Upper lobe of left lung (tissue), 4 donors: ENCODE measurements around the gene NRXN3.

Experiments
- CTCF ChIP-seq, 6 experiments: fragments of 450-650 bp in 4 of 6; fragments of 200-600 bp in 2 of 6; sonication (generic) in 2 of 6; IDR thresholded peaks; one replicate each; pipeline ENCODE4 v1.5.1; 2016 to 2019; ENCODE audit warnings: antibody characterized with exemption in 6 of 6
- EP300 ChIP-seq, 4 donors: sonication (generic); formaldehyde crosslinking; IDR thresholded peaks; one replicate each; pipeline ENCODE4 v1.5.1; 2017; ENCODE audit warnings: antibody characterized with exemption in 4 of 4, control low read depth in 2 of 4
- POLR2A ChIP-seq, 4 donors: fragments of 450-650 bp; IDR thresholded peaks; one replicate each; pipeline ENCODE4 v1.5.1; 2016 to 2017; ENCODE audit warnings: antibody characterized with exemption in 4 of 4, mild to moderate bottlenecking in 2 of 4

GRCh38 chr14:79036441-79036840, 866.3 kb downstream of the NRXN3 start:
- TF ChIP-seq CTCF (IDR thresholded peaks at IDR 0.05) = no peak
- TF ChIP-seq EP300 (IDR thresholded peaks at IDR 0.05) = no peak
- no peak for TF ChIP-seq POLR2A (IDR thresholded peaks at IDR 0.05)
